HG03571 (cell line): Measurements from ENCODE around the gene HDAC7.
"Not testable (repeated sequence)": the region's sequence is repeated elsewhere in the genome, so short reads cannot be mapped to it uniquely, and the experiment has no call there.

Experiments
- ATAC-seq: cut with Tn5 transposase; IDR thresholded peaks from one replicate; pipeline ENCODE4 v1.9.1; 2021; ENCODE audit not compliant: unreplicated experiment

HDAC7 gene

GRCh38 chr12:47815447-47815846, 4.3 kb downstream of the HDAC7 start:
- not testable (repeated sequence) for ATAC-seq

GRCh38 chr12:47814539-47815170, 5.0 kb downstream of the HDAC7 start:
- no peak for ATAC-seq

GRCh38 chr12:47813511-47814196, 6.0 kb downstream of the HDAC7 start:
- ATAC-seq, result peak; percentile 38

- peak; percentile 58 for ATAC-seq
Measured at GRCh38 chr12:47812797-47813510, 6.7 kb downstream of the HDAC7 start.

GRCh38 chr12:47811581-47812484, 7.9 kb downstream of the HDAC7 start:
- no peak for ATAC-seq

- ATAC-seq, result no peak
Measured at GRCh38 chr12:47811072-47811396, 8.7 kb downstream of the HDAC7 start.

GRCh38 chr12:47809518-47809917, 10.2 kb downstream of the HDAC7 start:
- not testable (repeated sequence) for ATAC-seq

GRCh38 chr12:47808574-47809365, 10.9 kb downstream of the HDAC7 start:
- no peak for ATAC-seq

- ATAC-seq, result no peak
Measured at GRCh38 chr12:47808050-47808449, 11.7 kb downstream of the HDAC7 start.

GRCh38 chr12:47807338-47807737, 12.4 kb downstream of the HDAC7 start:
- ATAC-seq, result no peak

GRCh38 chr12:47805417-47805816, 14.3 kb downstream of the HDAC7 start:
- ATAC-seq, result no peak

GRCh38 chr12:47804171-47804570, 15.5 kb downstream of the HDAC7 start:
- ATAC-seq, result no peak

GRCh38 chr12:47803191-47803875, 16.4 kb downstream of the HDAC7 start:
- ATAC-seq, result no peak

- no peak for ATAC-seq
Measured at GRCh38 chr12:47802312-47802711, 17.4 kb downstream of the HDAC7 start.

GRCh38 chr12:47801904-47802246, 17.8 kb downstream of the HDAC7 start:
- no peak for ATAC-seq

- ATAC-seq, result no peak
Measured at GRCh38 chr12:47801170-47801903, 18.4 kb downstream of the HDAC7 start.

GRCh38 chr12:47800582-47800981, 19.1 kb downstream of the HDAC7 start:
- no peak for ATAC-seq

- no peak for ATAC-seq
Measured at GRCh38 chr12:47799357-47799955, 20.2 kb downstream of the HDAC7 start.

- no peak for ATAC-seq
Measured at GRCh38 chr12:47798382-47798948, 21.2 kb downstream of the HDAC7 start.
